Measurements from ENCODE around the gene LDLRAD4.
A peak's percentile ranks its signal among the peaks of the same experiment; 100 is the strongest.
"Not testable (repeated sequence)": the region's sequence is repeated elsewhere in the genome, so short reads cannot be mapped to it uniquely, and the experiment has no call there.

Gene LDLRAD4

GRCh38 chr18:13464432-13465123, 246.0 kb downstream of the LDLRAD4 start:
- peak; percentile 51 for DNase-seq (ENCODE audit: low read depth)

DNA sequence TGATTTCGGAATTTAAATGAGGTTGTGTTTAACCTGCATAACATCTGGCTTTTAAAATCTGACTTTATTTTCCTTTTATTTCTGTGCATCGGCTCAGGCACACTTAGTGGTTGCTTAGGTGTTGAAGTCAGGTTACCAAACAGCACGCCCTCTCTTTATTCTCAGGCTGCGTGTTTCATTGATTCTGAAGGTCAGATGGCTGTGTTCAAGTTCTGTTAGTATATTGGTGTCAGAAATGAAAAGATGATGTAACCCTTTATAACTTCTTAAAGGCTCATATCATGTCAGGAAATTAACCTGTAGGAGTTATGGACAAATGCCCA, 246.5 kb downstream of the LDLRAD4 start:
- DNase-seq (ENCODE audit: low read depth), result no peak

- no peak for DNase-seq (ENCODE audit: low read depth)
These were observed 246.9 kb downstream of the LDLRAD4 start for GRCh38 chr18:13465476-13465875.

GRCh38 chr18:13470516-13471197, 252.1 kb downstream of the LDLRAD4 start:
- DNase-seq (ENCODE audit: low read depth), result no peak

DNA sequence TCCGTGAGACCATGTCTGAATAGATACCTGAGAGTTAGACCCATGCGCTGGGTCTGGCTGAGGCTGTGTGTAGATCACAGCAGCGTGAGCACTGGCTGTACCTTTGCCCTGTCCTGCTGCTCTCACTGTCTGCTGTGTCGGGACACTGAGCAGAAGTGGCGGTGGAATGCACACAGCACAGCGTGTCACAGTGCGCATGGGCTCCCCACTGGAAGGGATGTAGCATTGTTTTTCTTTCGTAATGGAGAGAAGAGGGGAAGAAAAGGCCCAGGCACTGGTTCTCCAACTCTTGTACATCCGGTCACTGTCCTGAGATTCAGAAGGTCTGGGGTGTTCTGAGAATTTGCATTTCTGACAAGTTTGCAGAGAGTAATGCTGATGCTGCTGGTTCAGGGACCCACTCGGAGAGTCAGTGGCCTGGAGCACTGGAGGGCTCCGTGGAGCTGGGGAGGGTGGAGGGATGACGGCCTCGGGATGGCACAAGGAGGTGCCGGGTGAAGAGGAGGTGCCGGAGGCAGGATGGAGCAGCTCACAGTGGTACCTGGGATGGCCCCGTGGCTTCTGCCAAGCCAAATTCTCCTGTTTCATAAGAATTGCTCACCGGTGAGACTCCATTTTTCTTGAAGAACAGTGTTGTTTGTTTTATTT, 252.8 kb downstream of the LDLRAD4 start:
- no peak for DNase-seq (ENCODE audit: low read depth)

DNA sequence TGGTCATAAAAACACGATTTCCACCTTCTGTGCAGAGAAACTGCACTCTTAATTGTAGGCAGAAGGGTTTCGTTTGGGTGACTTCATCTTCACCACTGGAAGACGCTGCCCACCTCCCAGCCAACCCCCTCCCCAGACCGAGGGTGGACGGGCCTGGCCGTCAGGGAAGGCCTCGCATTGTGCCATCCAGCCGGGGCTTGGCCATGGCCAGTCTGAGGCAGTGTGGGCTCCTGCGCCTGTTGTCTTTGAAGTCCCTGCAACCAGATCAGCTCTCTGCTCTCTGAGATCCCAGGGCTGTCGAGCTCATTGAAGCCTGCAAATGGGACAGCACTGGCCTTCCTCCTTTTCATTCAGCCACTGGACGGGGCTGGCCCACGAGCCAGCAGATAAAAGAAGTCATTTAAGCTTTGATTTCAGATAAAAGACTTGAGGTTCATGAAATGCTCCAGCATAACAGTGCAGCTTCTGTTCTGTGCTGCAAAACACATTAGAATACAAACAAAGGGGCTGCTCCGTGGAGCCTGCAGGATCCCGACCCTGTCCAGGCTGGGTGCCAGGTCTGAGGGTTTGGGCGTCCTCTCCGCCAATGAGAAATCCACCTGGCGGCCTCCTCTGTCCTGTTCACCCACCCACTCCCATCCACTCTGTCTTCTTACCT, 253.5 kb downstream of the LDLRAD4 start:
- no peak for DNase-seq (ENCODE audit: low read depth)

DNA sequence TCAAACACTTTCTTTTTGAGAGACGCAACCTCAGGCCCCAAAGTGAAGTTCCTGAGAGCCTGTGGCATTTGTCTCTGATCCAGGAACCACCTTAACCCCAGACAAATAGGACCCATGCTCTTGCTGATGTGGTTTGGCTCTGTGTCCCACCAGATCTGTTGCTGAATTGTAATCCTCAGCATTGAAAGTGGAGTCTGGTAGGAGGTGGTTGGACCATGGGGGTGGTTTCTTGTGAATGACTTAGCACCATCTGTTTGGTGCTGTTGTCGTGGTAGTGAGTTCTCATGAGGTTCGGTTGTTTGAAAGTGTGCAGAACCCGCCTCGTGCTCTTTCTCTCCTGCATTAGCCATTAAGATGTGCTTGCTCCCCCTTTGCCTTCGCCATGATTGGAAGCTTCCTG, 255.2 kb downstream of the LDLRAD4 start:
- DNase-seq (ENCODE audit: low read depth), result no peak

- no peak for DNase-seq (ENCODE audit: low read depth)
These were observed 255.8 kb downstream of the LDLRAD4 start for GRCh38 chr18:13474336-13474735.

DNA sequence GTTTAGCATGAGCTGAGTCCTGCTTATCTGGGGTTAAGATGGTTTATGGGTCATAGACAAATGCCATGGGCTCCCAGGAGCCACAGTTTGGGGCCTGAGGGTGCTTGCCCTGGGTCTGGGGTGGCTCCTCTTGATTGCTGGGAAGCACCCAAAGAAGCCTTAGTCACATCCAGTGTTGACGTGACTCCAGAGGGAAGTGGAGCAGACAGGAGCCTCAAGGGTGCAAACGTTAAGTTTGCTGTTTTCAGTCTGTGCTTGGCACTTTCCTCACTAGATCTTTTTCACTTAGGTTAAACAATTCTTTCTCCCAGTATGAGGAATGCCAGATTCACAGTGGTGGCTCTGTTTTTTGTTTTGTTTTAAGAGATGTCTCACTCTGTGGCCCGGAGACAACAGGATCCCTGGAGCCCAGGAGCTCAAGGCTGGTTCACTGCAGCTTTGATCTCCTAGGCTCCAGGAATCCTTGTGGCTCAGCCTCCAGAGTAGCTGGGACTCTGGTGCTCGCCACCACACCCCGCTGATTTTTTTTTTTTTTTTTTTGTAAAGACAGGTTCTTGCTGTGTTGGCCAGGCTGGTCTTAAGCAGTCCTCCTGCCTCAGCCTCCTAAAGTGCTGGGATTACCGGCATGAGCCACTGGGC, 256.5 kb downstream of the LDLRAD4 start:
- no peak for DNase-seq (ENCODE audit: low read depth)

DNA sequence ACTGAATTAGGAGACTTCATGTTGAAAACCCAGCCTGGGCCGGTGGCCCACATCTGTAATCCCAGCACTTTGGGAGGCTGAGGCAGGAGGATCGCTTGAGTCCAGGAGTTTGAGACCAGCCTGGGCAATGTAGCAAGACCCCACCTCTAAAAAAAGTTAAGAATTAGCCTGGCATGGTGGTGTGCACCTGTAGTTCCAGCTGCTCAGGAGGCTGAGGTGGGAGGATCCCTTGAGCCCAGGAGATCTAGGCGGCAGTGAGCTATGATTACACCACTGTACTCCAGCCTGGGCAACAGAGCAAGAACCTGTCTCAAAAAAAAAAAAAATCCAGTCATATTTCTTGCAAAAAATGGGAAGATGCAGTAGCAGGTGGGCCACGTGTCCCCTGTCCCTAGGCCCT, 257.8 kb downstream of the LDLRAD4 start:
- DNase-seq (ENCODE audit: low read depth), result not testable (repeated sequence)

DNA sequence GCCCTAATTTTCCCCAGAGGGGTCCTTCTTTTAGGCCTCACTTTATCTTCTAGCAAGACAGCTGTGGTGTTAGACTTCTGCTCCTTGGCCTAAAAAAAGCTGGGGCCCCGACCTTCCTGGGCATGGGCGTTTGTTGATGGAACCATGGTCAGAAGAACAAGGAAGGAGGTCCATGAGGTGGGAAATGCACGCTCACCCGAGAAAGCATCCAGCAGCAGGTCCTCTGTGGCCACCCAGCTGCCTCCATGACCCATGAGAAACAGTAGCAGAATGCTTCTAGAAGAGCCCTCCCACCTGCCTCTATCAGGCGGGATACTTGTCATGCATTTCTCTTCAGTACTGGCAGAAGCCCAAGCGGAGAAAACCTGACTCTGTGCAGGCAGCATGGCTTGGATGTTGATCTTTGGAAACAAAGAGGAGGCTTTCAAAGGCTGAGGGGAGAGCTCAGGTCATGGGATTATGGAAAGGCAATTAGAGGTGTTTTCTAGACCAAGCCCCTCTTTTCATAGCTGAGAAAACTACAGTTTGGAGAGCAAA, 258.7 kb downstream of the LDLRAD4 start:
- DNase-seq (ENCODE audit: low read depth), result no peak

DNA sequence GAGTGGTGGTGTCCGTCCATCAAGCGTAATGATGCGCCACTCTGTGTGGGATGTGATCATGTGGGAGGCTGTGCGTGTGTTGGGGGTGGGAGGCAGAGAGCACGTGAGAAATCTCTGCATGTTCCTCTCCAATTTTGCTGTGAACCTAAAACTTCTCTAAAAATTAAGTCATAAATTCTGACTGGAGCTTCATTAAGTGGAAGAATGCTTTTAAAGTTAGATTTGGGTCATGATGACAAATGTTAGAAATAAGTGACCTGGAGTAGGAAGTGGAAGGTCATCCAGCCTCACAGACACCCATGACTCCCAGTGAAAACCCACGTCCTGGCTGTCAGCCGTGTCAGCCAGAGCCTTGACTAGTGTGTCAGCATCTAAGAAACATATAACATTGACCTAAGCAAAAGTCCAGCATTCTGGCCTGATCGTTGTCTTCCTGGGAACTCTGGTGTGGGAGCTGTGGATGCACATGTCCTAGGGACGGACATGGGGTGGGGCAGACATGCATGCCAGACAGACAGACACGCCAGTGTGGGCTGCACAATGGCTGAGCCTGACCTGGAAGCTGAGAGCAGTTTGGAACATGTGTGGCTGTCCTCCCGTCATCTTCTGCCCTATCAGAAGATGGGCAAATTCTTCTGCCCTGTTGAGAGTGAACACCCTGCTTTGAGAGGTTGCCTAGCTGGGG, 262.2 kb downstream of the LDLRAD4 start:
- no peak for DNase-seq (ENCODE audit: low read depth)

- no peak for DNase-seq (ENCODE audit: low read depth)
These were observed 262.8 kb downstream of the LDLRAD4 start for GRCh38 chr18:13481331-13481730.

DNA sequence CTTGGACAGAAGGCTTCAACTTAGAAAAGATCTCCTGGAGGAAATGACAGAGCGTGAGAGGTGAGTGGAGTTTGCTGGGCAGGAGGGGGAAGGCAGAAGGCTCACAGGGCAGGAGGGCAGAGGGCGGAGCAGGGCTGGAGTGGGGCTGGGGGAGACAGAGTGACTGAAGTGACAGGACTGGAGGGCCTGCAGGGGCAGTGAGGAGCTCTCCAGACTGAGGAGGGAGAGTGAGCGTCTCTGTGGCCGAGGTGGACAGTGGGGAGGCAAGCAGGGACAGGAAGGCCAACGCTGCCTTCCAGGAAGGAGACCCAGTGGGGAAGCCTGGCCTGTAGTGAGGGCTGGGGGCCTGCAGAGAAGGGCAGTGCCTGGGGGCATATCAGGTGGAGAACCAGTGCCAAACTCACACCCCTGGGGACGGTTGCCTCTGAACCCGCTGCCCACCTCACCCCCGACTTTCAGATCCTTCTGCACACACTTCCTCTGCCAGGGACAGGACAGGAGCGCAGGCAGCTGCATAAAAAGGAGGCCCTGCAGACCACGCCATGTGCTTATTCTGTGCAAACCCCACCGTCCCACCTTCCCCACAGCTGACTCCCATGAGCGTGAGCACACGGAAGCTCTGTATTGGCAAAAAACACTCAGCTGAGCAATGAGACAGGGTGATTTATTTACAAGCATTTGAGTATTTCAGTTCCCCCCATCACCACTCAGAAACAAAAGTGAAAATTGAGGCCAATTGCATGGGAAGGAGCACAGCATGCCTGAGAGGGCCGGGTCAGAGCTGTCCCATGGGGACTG, 263.5 kb downstream of the LDLRAD4 start:
- DNase-seq (ENCODE audit: low read depth), result no peak

DNA sequence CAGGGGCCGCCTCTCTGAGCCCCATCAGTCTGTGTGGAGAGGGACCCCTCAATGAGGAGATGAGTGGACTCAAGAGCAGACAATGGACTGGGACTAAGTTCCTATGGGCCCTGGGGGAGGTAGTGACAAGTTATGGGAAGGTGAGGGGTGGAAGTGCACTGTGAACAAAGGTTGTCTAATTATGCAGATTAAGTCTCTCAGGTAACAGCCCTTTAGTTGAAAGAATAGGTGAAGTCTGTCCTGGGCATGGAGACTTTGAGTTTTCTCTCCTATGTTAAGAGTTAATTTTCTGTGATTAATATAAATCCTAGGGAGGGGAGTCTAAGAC, 264.0 kb downstream of the LDLRAD4 start:
- no peak for DNase-seq (ENCODE audit: low read depth)

GRCh38 chr18:13483316-13484270, 265.0 kb downstream of the LDLRAD4 start:
- DNase-seq (ENCODE audit: low read depth), result no peak

DNA sequence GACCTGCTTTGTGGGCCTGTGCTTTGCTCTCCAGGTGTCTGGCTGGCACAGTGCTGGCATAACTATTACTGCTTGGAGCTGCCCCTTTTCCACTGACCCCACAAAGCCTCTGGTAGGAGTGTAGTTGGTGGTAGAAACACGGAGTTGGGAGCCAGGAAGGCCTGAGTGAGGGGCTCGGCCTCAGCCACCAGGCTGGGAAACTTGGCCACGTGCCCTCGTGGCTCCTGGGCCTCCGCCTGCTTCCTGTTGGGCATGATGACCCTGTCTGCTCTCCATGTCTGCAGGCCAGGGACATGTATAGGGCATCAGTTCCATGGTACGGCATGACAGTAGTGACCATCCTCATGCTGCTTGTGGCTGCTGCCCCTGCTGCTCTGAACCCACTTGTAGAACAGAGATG, 266.6 kb downstream of the LDLRAD4 start:
- no peak for DNase-seq (ENCODE audit: low read depth)

- DNase-seq (ENCODE audit: low read depth), result no peak
These were observed 267.0 kb downstream of the LDLRAD4 start for GRCh38 chr18:13485604-13486003.

GRCh38 chr18:13486284-13486683, 267.7 kb downstream of the LDLRAD4 start:
- DNase-seq (ENCODE audit: low read depth), result no peak

DNA sequence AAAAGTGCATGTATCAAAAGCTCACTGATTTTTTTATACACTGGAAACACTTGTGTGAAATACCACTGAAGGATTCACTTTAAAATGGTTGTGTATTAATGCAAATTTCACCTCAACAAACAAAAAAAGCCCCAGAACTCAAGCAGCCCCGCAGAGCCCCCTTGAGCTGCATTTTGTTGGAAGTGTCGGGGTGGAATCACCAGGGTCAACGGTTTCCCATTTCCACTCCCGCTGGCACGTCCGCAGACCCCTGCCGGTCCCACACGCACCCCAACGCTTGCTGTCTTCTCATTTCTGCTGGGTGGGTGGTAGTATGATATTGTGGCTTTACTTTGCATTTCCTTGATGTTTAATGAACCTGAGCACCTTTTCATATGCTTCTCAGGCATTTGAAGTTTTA, 268.1 kb downstream of the LDLRAD4 start:
- no peak for DNase-seq (ENCODE audit: low read depth)

Data from T follicular helper cell (primary cell).